GM20000 (cell line): ENCODE measurements around the gene BCL2.

Experiments
- DNase-seq: peaks from one replicate; pipeline ENCODE4 v3.0.0; 2012; ENCODE audit warnings: low spot score
- TF ChIP-seq, protein P1 (sequence below): IDR thresholded peaks from 2 replicates; pipeline ENCODE4 v1.5.1; 2012; ENCODE audit warnings: mild to moderate bottlenecking, control low read depth; ENCODE audit errors: extremely low read depth, missing control alignments

The BCL2 gene

GRCh38 chr18:63253428-63254372, 65.9 kb downstream of the BCL2 start:
- DNase-seq = no peak
- TF ChIP-seq, protein P1, sequence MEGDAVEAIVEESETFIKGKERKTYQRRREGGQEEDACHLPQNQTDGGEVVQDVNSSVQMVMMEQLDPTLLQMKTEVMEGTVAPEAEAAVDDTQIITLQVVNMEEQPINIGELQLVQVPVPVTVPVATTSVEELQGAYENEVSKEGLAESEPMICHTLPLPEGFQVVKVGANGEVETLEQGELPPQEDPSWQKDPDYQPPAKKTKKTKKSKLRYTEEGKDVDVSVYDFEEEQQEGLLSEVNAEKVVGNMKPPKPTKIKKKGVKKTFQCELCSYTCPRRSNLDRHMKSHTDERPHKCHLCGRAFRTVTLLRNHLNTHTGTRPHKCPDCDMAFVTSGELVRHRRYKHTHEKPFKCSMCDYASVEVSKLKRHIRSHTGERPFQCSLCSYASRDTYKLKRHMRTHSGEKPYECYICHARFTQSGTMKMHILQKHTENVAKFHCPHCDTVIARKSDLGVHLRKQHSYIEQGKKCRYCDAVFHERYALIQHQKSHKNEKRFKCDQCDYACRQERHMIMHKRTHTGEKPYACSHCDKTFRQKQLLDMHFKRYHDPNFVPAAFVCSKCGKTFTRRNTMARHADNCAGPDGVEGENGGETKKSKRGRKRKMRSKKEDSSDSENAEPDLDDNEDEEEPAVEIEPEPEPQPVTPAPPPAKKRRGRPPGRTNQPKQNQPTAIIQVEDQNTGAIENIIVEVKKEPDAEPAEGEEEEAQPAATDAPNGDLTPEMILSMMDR = no peak

DNA sequence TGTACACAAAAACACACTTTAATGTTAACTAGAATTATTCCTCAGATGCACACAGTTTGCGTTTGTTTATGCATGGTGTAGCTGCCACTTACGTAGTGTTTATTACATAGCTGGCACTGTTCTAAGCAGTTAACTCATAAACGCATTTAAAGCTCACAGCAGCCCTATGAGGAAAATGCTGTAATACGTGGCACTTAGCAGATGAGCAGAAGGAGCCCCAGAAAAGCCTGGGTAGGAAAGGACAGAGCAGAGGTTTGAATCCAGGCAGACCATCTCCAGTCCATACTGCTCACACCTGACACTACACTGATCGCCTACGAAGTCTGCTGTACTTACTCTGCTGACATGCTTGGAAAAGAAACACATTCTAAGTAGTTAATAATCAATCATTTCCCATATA, 66.6 kb downstream of the BCL2 start:
- TF ChIP-seq, protein P1 = no peak
- DNase-seq = no peak

DNA sequence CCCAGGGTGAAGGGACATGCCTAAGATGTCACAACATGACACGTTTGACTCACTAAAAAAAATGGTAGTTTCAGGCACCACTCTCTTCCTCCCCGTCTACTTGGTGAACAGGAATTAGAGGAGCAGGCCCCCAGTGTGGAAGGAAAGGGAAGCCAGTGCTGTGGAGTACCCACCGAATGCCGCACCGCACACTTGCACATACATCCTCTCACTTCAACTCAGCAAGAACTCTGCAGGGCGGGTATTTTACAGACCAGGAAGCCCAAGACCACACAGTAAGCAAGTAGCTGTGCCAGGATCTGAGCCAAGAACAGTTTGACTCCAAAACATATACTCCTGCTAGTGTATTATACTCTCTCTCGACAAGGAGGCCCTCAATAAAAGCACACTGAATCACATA, 69.8 kb downstream of the BCL2 start:
- TF ChIP-seq, protein P1 = no peak
- no peak for DNase-seq

DNA sequence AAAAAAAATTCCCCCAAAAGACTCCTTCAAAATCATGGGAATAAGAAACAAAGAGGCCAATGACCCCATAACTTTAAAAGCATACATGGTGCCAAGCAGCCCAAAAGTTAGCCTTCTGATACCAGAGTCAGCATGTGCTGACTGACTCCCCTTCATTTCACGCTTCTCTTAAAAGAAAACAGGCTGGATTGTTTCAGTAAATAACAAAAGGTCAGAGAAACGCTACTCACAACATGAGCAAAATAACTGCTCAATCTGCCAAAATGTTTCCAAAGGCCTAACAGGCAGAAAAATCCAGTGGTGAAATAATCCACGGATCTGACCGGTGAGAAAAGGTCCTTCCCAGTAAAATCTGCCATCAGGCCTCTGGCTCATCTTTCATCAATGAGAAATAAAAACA, 71.6 kb downstream of the BCL2 start:
- TF ChIP-seq, protein P1 = no peak
- no peak for DNase-seq

DNA sequence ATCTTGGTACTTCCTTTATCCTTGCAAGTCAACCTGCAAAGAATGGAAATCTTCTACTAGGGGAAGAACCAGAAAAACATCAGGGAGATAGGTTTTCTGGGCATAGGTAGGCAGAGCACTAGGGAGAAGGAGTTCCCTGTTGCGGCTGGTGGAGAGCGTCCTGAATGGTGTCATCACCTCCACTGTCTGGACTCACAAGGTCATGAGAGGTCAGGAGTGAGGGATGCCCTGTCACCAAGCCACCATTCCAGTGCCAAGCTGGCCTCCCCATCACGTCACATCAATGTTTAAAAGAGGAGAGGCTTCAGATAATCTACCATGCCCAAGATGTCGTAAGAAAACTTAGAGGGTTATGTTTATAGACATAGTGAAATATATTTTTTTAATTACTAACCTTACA, 72.1 kb downstream of the BCL2 start:
- TF ChIP-seq, protein P1 = no peak
- DNase-seq = no peak

DNA sequence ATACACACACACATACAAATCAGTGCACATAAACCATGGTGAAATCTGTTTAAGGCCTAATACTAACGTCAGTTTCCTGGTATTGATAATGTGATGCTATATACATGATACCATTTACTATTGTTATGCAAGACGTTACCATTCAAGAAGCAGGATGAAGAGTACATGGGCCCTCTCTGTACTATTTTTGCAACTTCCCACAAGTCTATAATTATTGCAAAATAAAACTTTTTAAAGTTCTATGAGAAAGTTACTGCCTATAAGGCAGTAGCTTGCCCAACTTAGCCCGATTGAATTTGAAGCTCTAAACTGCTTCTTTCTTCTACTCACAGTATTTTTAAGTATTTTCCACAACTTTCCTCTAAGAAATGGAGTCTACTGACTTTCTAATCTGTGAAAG, 74.0 kb downstream of the BCL2 start:
- DNase-seq = no peak
- TF ChIP-seq, protein P1 = no peak

DNA sequence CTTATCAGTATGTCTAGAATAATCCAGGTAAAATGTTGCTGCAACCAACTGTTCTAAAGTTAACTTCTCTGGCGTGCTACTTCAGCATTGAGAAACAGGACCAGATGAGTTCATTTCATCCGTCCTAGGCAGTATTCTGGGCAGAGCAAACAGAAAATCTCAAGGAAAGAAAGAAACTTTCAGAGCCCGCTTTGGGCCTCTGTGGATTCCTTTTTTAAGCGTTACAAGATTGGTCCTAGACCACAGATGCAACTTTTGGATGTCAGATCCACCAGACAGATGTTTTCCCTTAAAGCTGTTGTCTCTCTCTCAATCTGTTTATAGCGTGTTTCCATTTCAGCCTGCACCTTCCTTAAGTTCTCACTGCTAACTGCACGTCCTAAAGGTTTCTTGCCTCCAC, 75.0 kb downstream of the BCL2 start:
- TF ChIP-seq, protein P1 = no peak
- no peak for DNase-seq
